Measurements from ENCODE around the gene ATG2A. TPM values are rescaled to one million over a fixed set of nuclear protein-coding genes. Genes with fewer than 3 reads are reported as not detected.
A peak's percentile ranks its signal among the peaks of the same experiment; 100 is the strongest.

ATG2A gene
- total and polyA plus RNA-seq, 7 experiments from 2014 or later = 3.4 to 105 (median 33.5) TPM

GRCh38 chr11:64947208-64947814 lies 30.3 kb upstream of the ATG2A start:
- Histone ChIP-seq H3K9me3 (ENCODE audit: control insufficient read depth in 2 of 3, low read length in 3 of 3) (no peaks in the 10 kb centered on the region), H3K4me3 (ENCODE audit: low read length) (no peak overlapping the region), H3K4me1 (ENCODE audit: control insufficient read depth in 2 of 2, insufficient read depth in 2 of 2, low read length in 2 of 2) (no peaks in the 10 kb centered on the region), H3K27ac (ENCODE audit: low read depth, low read length) (no peak overlapping the region), H3K27me3 (ENCODE audit: control insufficient read depth in 2 of 2, insufficient read depth in 2 of 2, low read length in 2 of 2) (no peaks in the 10 kb centered on the region), H3K36me3 (ENCODE audit: control insufficient read depth in 2 of 3, insufficient read depth in 3 of 3, low read length in 3 of 3) (no peaks in the 10 kb centered on the region)
- ATAC-seq = no peak
- ChIA-PET POLR2A (no interaction called here), CTCF (interaction anchor here (1.3 kb wide), 1 partner anchor 13 kb away, joined by 3 read pairs; no protein-coding TSS in a partner anchor)
- H3K4me3 Mint-ChIP-seq = no peak overlapping the region
- no peak overlapping the region for H3K27ac Mint-ChIP-seq
- intact Hi-C loops (cut with micrococcal nuclease) = no loop called here
- no peaks in the 10 kb centered on the region for H3K36me3 Mint-ChIP-seq
- H3K27me3 Mint-ChIP-seq = peaks cover 0 to 30% (median 4%) of the 10 kb centered on the region in 5 donors
- H3K4me1 Mint-ChIP-seq = no peaks in the 10 kb centered on the region
- H3K9me3 Mint-ChIP-seq = peaks cover 0 to 1% (median 0%) of the 10 kb centered on the region in 11 donors
- DNase-seq = no peak

GRCh38 chr11:64936539-64936938 lies 19.5 kb upstream of the ATG2A start:
- Histone ChIP-seq H3K27me3 (ENCODE audit: control insufficient read depth in 2 of 2, insufficient read depth in 2 of 2, low read length in 2 of 2) (no peaks in the 10 kb centered on the region), H3K36me3 (ENCODE audit: control insufficient read depth in 2 of 3, insufficient read depth in 3 of 3, low read length in 3 of 3) (peaks cover 0 to 19% (median 4%) of the 10 kb centered on the region in 3 experiments), H3K4me1 (ENCODE audit: control insufficient read depth in 2 of 2, insufficient read depth in 2 of 2, low read length in 2 of 2) (no peaks in the 10 kb centered on the region), H3K9me3 (ENCODE audit: control insufficient read depth in 2 of 3, low read length in 3 of 3) (no peaks in the 10 kb centered on the region), H3K4me3 (ENCODE audit: low read length) (no peak overlapping the region), H3K27ac (ENCODE audit: low read depth, low read length) (no peak overlapping the region)
- no peak for ATAC-seq
- no peaks in the 10 kb centered on the region for H3K4me1 Mint-ChIP-seq
- ChIA-PET POLR2A (no interaction called here), CTCF (no interaction called here)
- H3K36me3 Mint-ChIP-seq = peaks cover 0 to 9% (median 7%) of the 10 kb centered on the region in 5 donors
- intact Hi-C loops (cut with micrococcal nuclease) = no loop called here
- DNase-seq = no peak
- H3K27me3 Mint-ChIP-seq = peaks cover 0 to 4% (median 0%) of the 10 kb centered on the region in 5 donors
- no peak overlapping the region for H3K27ac Mint-ChIP-seq
- no peak overlapping the region for H3K4me3 Mint-ChIP-seq
- no peaks in the 10 kb centered on the region for H3K9me3 Mint-ChIP-seq

GRCh38 chr11:64935359-64936081 lies 18.5 kb upstream of the ATG2A start, which contains the start of gene GPHA2:
GPHA2 (minus strand) TSS chr11:64935893; CDS start chr11:64935460, 433 bp downstream.
- intact Hi-C loops (cut with micrococcal nuclease) = no loop called here
- no peak for DNase-seq
- no peak within 1 kb of the TSS for H3K4me3 Mint-ChIP-seq
- no peaks in the 10 kb centered on the region for H3K9me3 Mint-ChIP-seq
- no peaks in the 10 kb centered on the region for H3K27me3 ChIP-seq (ENCODE audit: control insufficient read depth in 2 of 2, insufficient read depth in 2 of 2, low read length in 2 of 2)
- ChIA-PET POLR2A (no interaction called here), CTCF (no interaction called here)
- H3K36me3 Mint-ChIP-seq = peaks cover 0 to 19% (median 9%) of the 10 kb centered on the region in 5 donors
- H3K4me1 ChIP-seq (ENCODE audit: control insufficient read depth in 2 of 2, insufficient read depth in 2 of 2, low read length in 2 of 2) = no peaks in the 10 kb centered on the region
- H3K4me3 ChIP-seq (ENCODE audit: low read length) = no peak within 1 kb of the TSS
- H3K4me1 Mint-ChIP-seq = no peaks in the 10 kb centered on the region
- no peaks in the 10 kb centered on the region for H3K9me3 ChIP-seq (ENCODE audit: control insufficient read depth in 2 of 3, low read length in 3 of 3)
- H3K27ac ChIP-seq (ENCODE audit: low read depth, low read length) = no peak within 1 kb of the TSS
- peak within 1 kb of the TSS in 2 of 9 donors; percentile 45 to 68 for H3K27ac Mint-ChIP-seq
- peak; percentile 14 for ATAC-seq
- H3K27me3 Mint-ChIP-seq = peaks cover 0 to 3% (median 0%) of the 10 kb centered on the region in 5 donors
- peaks cover 0 to 28% (median 4%) of the 10 kb centered on the region in 3 experiments for H3K36me3 ChIP-seq (ENCODE audit: control insufficient read depth in 2 of 3, insufficient read depth in 3 of 3, low read length in 3 of 3)

- H3K27ac ChIP-seq (ENCODE audit: low read depth, low read length) = no peak overlapping the region
- intact Hi-C loops (cut with micrococcal nuclease) = no loop called here
- no peaks in the 10 kb centered on the region for H3K27me3 ChIP-seq (ENCODE audit: control insufficient read depth in 2 of 2, insufficient read depth in 2 of 2, low read length in 2 of 2)
- no peak overlapping the region for H3K4me3 ChIP-seq (ENCODE audit: low read length)
- no peaks in the 10 kb centered on the region for H3K4me1 Mint-ChIP-seq
- DNase-seq = no peak
- H3K9me3 ChIP-seq (ENCODE audit: control insufficient read depth in 2 of 3, low read length in 3 of 3) = no peaks in the 10 kb centered on the region
- peak overlapping the region in 1 of 9 donors; percentile 45 for H3K27ac Mint-ChIP-seq
- H3K27me3 Mint-ChIP-seq = peaks cover 0 to 3% (median 0%) of the 10 kb centered on the region in 5 donors
- ATAC-seq = peak; percentile 6
- H3K9me3 Mint-ChIP-seq = no peaks in the 10 kb centered on the region
- no peak overlapping the region for H3K4me3 Mint-ChIP-seq
- H3K4me1 ChIP-seq (ENCODE audit: control insufficient read depth in 2 of 2, insufficient read depth in 2 of 2, low read length in 2 of 2) = no peaks in the 10 kb centered on the region
- H3K36me3 ChIP-seq (ENCODE audit: control insufficient read depth in 2 of 3, insufficient read depth in 3 of 3, low read length in 3 of 3) = peaks cover 0 to 32% (median 4%) of the 10 kb centered on the region in 3 experiments
- H3K36me3 Mint-ChIP-seq = peaks cover 0 to 23% (median 13%) of the 10 kb centered on the region in 5 donors
- POLR2A ChIA-PET = no interaction called here
- CTCF ChIA-PET = interaction anchor here (0.7 kb wide), 1 partner anchor 12 kb away, joined by 3 read pairs; no protein-coding TSS in a partner anchor
Measured at GRCh38 chr11:64934682-64935358, 17.8 kb upstream of the ATG2A start.

- Histone ChIP-seq H3K9me3 (ENCODE audit: control insufficient read depth in 2 of 3, low read length in 3 of 3) (no peaks in the 10 kb centered on the region), H3K4me1 (ENCODE audit: control insufficient read depth in 2 of 2, insufficient read depth in 2 of 2, low read length in 2 of 2) (no peaks in the 10 kb centered on the region), H3K27ac (ENCODE audit: low read depth, low read length) (no peak overlapping the region), H3K36me3 (ENCODE audit: control insufficient read depth in 2 of 3, insufficient read depth in 3 of 3, low read length in 3 of 3) (peaks cover 0 to 37% (median 4%) of the 10 kb centered on the region in 3 experiments), H3K27me3 (ENCODE audit: control insufficient read depth in 2 of 2, insufficient read depth in 2 of 2, low read length in 2 of 2) (no peaks in the 10 kb centered on the region), H3K4me3 (ENCODE audit: low read length) (no peak overlapping the region)
- intact Hi-C loops (cut with micrococcal nuclease) = no loop called here
- H3K27ac Mint-ChIP-seq = no peak overlapping the region
- POLR2A ChIA-PET = no interaction called here
- no peaks in the 10 kb centered on the region for H3K4me1 Mint-ChIP-seq
- no peak for DNase-seq
- ATAC-seq = no peak
- H3K36me3 Mint-ChIP-seq = peaks cover 0 to 27% (median 16%) of the 10 kb centered on the region in 5 donors
- H3K27me3 Mint-ChIP-seq = peaks cover 0 to 3% (median 0%) of the 10 kb centered on the region in 5 donors
- no peak overlapping the region for H3K4me3 Mint-ChIP-seq
- no peaks in the 10 kb centered on the region for H3K9me3 Mint-ChIP-seq
- CTCF ChIA-PET = interaction anchor here (0.6 to 0.7 kb wide), 2 partner anchors 13 to 441 kb away, joined by 3 read pairs; no protein-coding TSS in a partner anchor
Measured at GRCh38 chr11:64933935-64934681, 17.1 kb upstream of the ATG2A start.

- H3K27me3 Mint-ChIP-seq = peaks cover 0 to 3% (median 0%) of the 10 kb centered on the region in 5 donors
- H3K4me1 Mint-ChIP-seq = no peaks in the 10 kb centered on the region
- no peak for ATAC-seq
- H3K27me3 ChIP-seq (ENCODE audit: control insufficient read depth in 2 of 2, insufficient read depth in 2 of 2, low read length in 2 of 2) = no peaks in the 10 kb centered on the region
- H3K27ac Mint-ChIP-seq = peak overlapping the region in 1 of 9 donors; percentile 17
- ChIA-PET CTCF (interaction anchor here (0.6 kb wide), 1 partner anchor 441 kb away, joined by 3 read pairs; no protein-coding TSS in a partner anchor), POLR2A (no interaction called here)
- H3K4me3 Mint-ChIP-seq = no peak overlapping the region
- no peak overlapping the region for H3K4me3 ChIP-seq (ENCODE audit: low read length)
- H3K27ac ChIP-seq (ENCODE audit: low read depth, low read length) = no peak overlapping the region
- H3K36me3 Mint-ChIP-seq = peaks cover 0 to 27% (median 16%) of the 10 kb centered on the region in 5 donors
- H3K9me3 Mint-ChIP-seq = no peaks in the 10 kb centered on the region
- H3K9me3 ChIP-seq (ENCODE audit: control insufficient read depth in 2 of 3, low read length in 3 of 3) = no peaks in the 10 kb centered on the region
- no peak for DNase-seq
- intact Hi-C loops (cut with micrococcal nuclease) = no loop called here
- H3K4me1 ChIP-seq (ENCODE audit: control insufficient read depth in 2 of 2, insufficient read depth in 2 of 2, low read length in 2 of 2) = no peaks in the 10 kb centered on the region
- H3K36me3 ChIP-seq (ENCODE audit: control insufficient read depth in 2 of 3, insufficient read depth in 3 of 3, low read length in 3 of 3) = peaks cover 0 to 38% (median 4%) of the 10 kb centered on the region in 3 experiments
Measured at GRCh38 chr11:64933213-64933934, 16.4 kb upstream of the ATG2A start.

Measured in naive thymus-derived CD4-positive, alpha-beta T cell (primary cell).